Activated T-cell treated with anti-CD3 and anti-CD28 coated beads, Interleukin-2, amount 50 U/mL, for 48 hours (primary cell): ENCODE measurements around the gene PSD.
A peak's percentile ranks its signal among the peaks of the same experiment; 100 is the strongest.

Experiments used
- DNase-seq, 2 experiments: peaks; one replicate each; pipeline ENCODE4 v3.0.0-alpha.2; 2020

PSD gene

DNA sequence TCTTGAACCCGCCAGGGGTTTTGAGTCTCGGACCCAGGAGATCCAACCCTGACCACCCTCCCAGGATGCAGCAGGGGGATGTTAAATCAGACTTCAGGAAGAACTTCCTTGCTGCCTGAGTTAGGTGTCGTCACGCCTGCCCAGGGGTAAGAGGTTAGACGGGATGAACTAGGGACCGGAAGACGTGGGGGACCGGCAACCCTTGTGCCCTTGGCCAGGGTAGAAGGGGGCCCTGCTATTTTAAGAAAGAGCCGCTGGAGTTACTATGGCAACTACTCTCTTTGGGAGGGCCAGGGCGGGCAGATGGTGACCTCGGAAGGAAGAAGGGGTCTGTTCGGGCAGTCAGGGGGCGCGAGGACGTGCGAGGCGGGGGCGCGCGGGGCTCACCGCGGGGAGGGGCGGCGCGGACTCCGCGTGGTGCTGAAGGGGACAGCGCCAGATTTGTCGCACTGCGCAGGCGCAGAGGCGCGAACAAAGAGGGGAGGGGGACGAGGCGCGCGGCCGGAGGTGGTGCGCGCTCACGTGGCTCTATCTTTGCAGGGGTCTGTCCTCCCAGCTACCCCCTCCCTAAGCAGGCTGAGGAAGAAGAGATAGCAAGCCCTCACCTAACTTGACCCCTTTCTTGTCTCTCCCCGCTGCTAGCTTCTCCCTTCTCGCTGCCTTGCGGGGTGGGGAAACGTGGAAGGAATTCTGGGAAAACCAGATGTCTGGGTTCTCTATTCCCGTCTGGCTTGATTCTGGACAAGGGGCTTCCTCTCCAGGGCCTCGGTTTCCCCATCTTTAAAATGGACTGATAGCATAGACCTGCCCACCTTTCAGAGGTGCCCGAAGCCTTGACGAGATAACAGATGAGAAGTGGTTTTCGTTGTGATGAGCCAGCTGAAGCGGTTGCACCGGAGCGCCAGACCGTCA lies 940 bp upstream of the PSD start:
- DNase-seq = peak; percentile 81 to 82

- no peak for DNase-seq
These were observed 1.9 kb downstream of the PSD start for GRCh38 chr10:102416695-102417094.

DNA sequence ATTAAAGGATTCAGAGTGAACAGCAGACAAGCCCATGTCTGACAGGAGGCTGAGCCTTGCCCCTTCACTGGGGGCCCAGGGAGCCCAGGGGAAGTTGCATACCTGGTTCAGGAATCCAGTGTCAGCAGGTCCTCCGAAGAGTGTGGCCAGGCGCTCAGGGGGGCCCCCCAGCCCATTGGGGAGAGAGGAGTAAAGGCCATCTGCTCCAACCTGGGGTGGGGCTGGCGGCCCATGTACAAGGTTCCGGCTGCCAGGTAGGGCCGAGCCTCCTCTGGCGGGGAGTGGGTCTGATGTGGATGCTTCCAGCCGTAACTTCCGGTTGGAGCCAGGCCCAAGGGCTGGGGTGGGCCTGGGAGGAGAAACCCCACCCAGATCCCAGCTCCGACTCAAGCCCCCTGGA lies 2.3 kb downstream of the PSD start:
- DNase-seq = no peak

DNA sequence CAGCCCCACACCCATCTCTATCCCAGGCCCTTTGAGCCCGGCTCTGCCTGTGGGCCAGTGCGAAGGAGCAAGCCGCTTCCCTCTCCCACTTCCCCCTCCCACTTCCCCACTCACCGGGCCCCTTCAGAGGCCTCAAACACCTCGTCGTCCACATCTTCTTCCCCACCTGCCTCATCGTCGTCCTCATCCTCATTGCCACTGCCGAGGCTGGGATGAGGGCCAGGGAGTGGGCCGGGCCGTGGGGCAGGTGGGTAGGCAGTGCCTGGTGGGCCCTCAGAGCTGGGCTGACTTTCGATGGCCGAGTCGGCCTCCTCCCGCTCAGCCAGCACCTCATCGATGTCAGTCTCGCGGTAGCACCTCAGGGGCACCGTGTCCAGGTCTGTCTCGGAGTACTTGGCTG lies 3.8 kb downstream of the PSD start:
- no peak for DNase-seq

DNA sequence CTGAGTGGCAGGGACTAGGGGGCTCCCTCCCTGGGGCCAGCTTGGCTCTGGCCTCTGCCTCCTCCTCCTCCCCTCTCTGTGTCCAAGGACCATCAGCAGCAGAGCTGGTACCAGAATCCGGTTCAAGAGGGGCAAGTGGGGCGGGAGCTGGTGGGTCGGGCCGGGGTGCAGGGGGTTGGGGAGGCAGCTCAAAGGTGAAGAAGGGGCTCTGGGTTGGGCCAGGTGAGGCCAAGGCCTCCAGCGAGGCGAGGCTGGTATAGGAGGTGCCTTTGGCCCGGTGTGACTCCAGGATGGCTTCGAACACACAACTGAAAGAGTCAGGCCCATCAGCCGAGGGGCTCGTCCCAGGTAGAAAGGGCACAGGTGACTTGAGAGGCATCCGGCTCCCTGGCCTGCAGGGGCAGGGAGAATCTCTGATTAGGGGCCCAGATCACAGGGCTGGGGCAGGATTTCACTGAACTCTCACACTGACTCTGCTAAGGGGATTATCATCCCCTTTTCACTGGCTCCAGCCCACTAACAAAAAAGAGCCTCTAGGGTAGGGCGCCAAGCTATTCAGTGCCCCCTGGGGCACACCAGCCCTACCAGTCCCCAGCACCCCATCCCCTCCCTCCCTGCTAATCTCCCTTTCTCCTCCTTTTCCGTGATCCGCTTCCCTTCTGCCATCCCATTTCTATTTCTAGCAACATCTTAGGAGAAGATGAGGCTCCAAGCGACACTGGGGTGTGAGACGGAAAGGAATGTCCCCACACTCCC lies 4.6 kb downstream of the PSD start:
- DNase-seq = no peak

DNA sequence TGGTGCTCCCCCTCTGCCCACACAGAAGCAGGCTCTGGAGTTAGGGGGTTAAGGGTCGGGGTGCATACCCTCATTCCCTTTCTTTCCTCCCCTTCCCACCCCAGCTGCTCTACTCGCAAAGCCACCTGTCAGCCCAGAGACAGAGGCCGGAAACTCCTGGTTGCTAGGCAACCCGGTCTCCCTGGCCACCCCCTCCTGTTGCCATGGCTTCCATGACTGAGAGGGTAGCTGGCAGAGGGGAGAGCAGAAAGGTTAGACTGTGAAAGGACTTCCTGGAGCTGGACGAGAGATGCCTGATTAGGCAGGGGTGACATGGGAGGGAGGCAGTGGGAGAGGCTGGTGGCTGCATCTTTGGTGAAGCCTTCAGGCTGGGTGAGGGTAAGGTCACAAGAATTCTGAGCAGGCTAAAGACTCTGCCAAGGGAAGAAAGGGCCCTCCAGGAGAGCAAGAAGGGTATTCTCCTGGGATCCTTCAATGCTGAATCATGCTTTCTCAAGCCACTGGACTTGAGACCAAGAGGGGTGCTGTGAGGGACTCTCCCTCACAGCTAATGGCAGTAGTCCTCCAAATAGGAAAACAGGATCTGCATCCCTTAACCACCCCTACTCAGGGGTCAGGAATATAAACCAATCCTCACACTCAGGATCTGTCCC lies 5.4 kb downstream of the PSD start:
- DNase-seq = peak in 1 of 2 experiments; percentile 60

- DNase-seq = no peak
These were observed 6.3 kb downstream of the PSD start for GRCh38 chr10:102412293-102412692.

DNA sequence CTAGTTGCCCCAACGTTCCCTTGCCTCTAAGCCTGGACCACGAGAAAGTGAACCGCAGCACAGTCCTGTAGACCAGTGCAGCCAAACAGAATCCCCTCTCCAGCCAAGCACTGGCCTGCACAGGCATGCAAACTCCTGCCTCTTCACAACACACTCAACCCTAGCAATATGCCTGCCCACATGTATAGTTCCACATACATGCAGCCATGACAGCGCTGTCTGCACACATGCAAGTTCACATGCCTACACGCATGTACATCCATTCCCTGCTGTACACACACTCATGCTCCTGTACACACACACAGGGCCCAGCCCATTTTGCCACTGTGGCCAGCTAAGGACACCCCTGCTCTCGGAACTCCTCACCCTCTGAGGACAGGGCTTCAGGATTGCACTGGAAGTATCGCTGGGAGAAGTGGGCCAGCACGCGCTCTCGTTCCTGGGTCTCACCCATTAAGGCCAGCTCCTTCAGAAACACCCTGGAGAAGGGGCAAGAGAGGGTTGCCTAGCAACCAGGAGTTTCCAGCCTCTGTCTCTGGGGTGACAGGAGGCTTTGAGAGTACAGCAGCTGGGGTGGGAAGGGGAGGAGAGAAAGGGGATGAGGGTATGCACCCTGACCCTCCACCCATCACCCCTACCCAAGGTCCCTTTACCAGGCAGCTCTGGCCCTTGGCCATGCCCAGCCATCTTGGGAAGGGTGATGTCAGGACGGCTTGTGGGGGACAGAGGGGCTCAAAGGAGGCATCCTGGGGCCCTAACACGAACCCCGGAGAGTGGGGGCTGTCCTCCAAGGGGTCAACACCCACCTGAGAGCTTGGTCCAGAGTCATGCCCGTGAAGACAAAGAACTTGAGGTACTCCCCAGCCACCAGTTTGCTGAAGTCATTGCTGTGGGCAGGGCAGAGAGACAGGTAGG lies 7.0 kb downstream of the PSD start:
- no peak for DNase-seq

- DNase-seq = peak; percentile 75 to 80
These were observed 8.0 kb downstream of the PSD start for GRCh38 chr10:102410429-102411073.

- peak in 1 of 2 experiments; percentile 51 for DNase-seq
These were observed 8.8 kb downstream of the PSD start for GRCh38 chr10:102409604-102410428.

GRCh38 chr10:102408728-102409603 lies 9.6 kb downstream of the PSD start:
- peak; percentile 83 to 87 for DNase-seq

DNA sequence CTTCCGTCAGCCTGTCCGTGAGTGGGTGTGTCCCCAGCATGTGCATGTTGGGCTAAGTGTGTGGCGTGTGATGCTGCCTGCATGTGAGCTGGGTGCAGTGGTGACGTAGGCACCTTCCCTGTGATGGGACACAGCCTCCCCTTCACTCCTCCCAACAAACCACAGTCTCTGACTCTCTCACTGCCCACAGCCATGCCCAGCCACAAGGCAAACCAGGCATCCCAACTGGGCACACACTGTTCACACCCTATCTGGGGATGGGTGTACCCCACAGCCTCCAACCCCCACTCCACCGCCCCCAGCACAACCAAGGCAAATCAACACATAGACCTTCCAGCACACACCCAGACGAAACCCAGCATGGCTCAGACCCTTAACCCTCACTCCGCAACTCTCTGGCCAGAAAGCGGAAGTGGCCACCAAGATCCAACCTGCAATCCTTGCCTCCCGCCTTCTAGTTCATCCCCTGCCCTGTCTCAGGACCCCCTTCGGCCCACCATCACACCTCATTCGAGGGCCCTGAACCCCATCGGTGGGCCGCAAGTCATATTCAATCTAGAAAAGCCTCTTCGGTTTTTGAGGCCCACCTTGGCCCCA lies 10.4 kb downstream of the PSD start:
- DNase-seq = peak in 1 of 2 experiments; percentile 50

DNA sequence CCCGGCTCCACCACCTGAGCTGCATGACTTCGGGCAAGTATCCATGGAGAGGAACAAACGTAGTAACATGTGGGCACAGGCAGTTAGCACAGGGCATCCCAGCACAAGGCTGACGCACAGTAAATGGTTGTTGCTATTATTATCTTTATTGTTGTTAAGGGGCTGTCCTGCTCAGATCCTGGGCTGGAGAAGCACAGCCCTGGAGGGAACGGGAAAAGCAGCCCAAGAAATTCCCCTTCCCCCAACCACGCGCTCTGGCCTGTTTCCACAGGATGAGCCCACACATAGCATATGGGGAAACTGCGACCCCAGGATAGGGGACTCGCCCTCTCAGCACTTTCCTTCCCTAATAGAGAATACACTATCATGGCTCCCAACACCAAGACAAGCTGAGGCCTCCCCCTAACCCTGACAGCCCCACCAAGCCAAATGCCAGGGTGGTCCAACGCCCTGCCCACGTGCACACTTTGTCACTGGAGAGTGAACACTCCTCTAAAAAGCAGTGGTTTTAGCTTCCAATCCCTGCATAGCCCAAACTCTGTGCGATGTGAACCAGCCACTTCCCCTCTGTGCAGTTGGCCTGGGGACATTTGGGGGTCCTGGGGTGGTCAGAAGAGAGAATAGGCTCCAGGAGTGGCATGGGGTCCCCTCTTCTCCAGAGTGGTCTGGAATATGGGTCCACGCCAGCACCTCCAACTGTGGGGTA lies 11.0 kb downstream of the PSD start:
- no peak for DNase-seq

DNA sequence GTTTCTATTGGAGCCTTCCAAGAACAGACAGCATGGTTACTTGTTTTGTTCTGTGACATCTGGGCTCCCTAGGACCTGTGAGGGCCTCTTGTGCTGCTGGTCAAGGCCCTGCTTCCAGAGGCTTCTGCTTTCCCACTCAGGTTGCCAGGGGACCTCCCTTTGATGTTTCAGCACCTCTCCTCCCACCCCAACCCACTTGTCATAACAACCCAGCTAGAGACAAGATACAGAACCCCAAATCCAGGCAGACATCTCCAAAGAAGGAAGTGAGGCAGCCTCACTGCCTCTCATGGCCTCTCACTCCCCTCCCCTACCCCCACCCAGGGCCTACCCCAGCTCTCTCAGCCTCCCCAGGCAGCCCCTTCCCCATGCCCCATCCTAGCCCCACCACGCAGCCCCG lies 11.8 kb downstream of the PSD start:
- no peak for DNase-seq

GRCh38 chr10:102405632-102406031 lies 13.0 kb downstream of the PSD start:
- no peak for DNase-seq

DNA sequence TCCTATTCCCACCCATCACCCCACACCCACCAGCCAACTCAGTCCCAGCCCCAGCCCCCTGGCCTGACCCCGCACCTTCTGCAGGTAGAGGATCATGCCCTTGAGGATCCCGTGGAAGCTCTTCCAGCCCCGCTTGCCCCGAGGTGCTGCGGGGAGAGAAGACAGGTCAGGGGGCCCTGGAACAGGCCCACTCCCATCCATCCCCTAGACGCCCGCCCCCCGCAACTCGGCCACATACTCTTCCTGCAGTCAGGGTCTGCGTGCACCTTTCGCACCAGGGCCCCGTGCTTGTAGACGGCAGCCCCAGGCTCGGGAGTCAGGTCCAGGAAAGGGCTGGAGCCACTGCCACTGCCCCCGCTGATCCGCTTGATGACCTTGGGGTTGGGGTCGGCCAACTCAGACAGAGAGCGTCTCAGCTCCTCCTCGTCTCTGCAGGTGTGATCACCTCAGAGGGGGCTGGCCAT lies 13.4 kb downstream of the PSD start:
- no peak for DNase-seq

DNA sequence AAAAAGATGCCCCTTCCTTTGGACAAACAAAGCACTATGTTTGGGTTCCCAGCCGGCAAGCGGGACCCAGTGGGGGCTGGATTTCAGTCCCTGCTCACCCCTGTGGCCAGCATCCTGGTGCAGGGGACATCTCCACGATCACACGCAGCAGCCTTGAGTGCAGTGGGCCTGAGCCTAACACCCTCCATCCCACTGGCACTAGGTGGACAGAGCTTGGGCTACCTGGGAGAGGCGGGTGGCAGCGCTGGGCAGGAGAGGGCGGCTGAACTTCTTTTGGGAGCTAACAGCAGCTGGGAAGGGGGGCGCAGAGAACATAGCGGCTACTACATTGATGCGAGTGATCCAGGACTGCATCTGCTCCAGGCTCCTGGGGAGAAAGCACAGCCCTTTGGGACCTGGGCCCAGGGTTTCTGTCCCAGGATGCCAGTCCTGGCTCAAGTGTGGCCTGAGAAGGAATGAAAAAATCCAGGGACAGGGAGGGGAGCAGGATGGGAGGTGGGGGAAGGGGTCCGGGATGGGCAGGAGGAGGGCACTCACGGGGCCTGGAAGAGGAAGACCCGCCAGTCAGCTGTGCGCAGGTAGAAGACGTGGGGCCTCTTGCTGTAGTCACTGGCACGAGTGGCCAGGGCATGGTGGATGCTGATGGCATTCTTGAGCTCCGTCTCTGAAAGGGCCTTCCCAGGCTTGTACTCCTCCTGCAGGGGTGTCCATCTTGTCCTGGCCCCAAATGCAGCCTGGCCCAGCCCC lies 14.1 kb downstream of the PSD start:
- DNase-seq = no peak

DNA sequence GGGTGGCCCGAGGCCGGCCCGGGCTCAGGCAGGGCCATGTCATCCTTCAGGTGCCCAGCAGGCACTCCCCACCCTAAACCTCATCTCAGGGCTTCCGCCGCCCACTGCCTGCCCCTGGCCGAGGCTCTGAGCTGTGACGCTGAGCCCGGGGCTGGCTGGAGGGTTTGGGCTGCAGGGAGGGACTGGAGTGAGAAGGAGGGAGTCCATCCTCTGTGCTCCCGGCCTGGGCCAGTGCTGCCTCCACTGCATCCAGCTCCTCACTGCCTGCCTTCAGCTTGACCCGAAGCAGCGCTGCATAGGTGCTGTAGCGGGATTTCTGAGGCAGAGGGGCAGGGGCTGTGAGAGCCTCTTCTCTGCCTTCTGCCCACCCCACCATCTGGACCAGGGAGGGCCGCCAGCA lies 15.5 kb downstream of the PSD start:
- DNase-seq = no peak
